ENCODE data around the gene WDFY3.

Gene WDFY3

DNA sequence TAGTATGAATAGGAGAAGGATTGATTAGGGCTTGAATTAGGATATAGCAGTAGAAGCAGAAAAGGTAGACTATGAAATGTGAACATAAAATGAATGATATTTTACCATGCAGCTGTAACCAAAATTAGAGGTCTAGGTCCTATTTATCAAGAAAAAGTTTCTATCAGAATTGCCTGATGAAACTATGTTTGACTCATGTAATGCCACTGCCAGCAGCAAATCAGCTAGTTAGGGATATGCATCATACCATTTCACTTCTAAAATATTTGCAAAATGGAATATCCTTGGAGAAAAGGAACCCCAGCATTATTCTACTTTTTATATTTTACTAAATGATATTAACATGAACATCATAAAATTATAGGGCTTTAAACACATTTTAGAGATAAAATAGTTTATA, 188.4 kb downstream of the WDFY3 start:
- no peaks in the 10 kb centered on the region for H3K9me2 ChIP-seq (ENCODE audit: low read depth, low read length)
- TF ChIP-seq EZH2 (IDR thresholded peaks at IDR 0.05; ENCODE audit: borderline replicate concordance, low read length) (no peak), CTCF (IDR thresholded peaks at IDR 0.05; ENCODE audit: low read length) (no peak)
- no peaks in the 10 kb centered on the region for H4K20me1 ChIP-seq (ENCODE audit: insufficient read depth, low read length)
- H3F3A ChIP-seq (ENCODE audit: insufficient read depth, low read length), result no peaks in the 10 kb centered on the region
- H3K9me3 ChIP-seq (ENCODE audit: low read length), result no peaks in the 10 kb centered on the region
- no peak overlapping the region for H3K27ac ChIP-seq (ENCODE audit: low read depth, low read length, poor library complexity, severe bottlenecking)
- no peaks in the 10 kb centered on the region for H3K27me3 ChIP-seq (ENCODE audit: insufficient read depth, low read length)
- H3K4me3 ChIP-seq (ENCODE audit: low read depth, low read length, poor library complexity, severe bottlenecking), result no peak overlapping the region
- H3K4me1 ChIP-seq (ENCODE audit: insufficient read depth, low read length, severe bottlenecking), result no peaks in the 10 kb centered on the region
- no peak overlapping the region for H2AFZ ChIP-seq (ENCODE audit: low read length)
- no peaks in the 10 kb centered on the region for H3K36me3 ChIP-seq (ENCODE audit: insufficient read depth, low read length)
- H3K9ac ChIP-seq (ENCODE audit: low read length), result no peak overlapping the region
- H3K79me2 ChIP-seq (ENCODE audit: insufficient read depth, low read length), result no peaks in the 10 kb centered on the region
- H3K4me2 ChIP-seq (ENCODE audit: low read length), result no peak overlapping the region

DNA sequence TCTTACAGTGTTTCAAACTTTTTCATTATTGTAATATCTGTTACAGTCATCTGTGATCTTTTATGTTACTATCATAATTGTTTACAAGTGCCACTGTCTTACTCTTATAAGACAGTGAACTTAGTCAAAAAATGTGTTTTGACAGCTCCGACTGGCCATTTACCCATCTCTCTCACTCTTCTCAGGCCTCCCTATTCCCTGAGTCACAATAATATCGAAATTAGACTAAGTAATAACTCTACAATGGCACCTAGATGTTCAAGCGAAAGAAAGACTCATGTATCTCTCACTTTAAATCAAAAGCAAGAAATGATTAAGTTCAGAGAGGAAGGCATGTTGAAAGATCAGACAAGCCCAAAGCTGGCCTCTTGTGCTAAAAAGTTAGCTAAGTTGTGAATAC, 199.3 kb downstream of the WDFY3 start:
- no peaks in the 10 kb centered on the region for H3K79me2 ChIP-seq (ENCODE audit: insufficient read depth, low read length)
- no peak overlapping the region for H3K9ac ChIP-seq (ENCODE audit: low read length)
- no peak overlapping the region for H3K4me3 ChIP-seq (ENCODE audit: low read depth, low read length, poor library complexity, severe bottlenecking)
- no peaks in the 10 kb centered on the region for H3F3A ChIP-seq (ENCODE audit: insufficient read depth, low read length)
- H4K20me1 ChIP-seq (ENCODE audit: insufficient read depth, low read length), result no peaks in the 10 kb centered on the region
- H3K27me3 ChIP-seq (ENCODE audit: insufficient read depth, low read length), result no peaks in the 10 kb centered on the region
- H3K9me2 ChIP-seq (ENCODE audit: low read depth, low read length), result no peaks in the 10 kb centered on the region
- H3K4me2 ChIP-seq (ENCODE audit: low read length), result no peak overlapping the region
- H3K27ac ChIP-seq (ENCODE audit: low read depth, low read length, poor library complexity, severe bottlenecking), result no peak overlapping the region
- TF ChIP-seq EZH2 (IDR thresholded peaks at IDR 0.05; ENCODE audit: borderline replicate concordance, low read length) (no peak), CTCF (IDR thresholded peaks at IDR 0.05; ENCODE audit: low read length) (no peak)
- H3K4me1 ChIP-seq (ENCODE audit: insufficient read depth, low read length, severe bottlenecking), result no peaks in the 10 kb centered on the region
- no peak overlapping the region for H2AFZ ChIP-seq (ENCODE audit: low read length)
- no peaks in the 10 kb centered on the region for H3K9me3 ChIP-seq (ENCODE audit: low read length)
- H3K36me3 ChIP-seq (ENCODE audit: insufficient read depth, low read length), result no peaks in the 10 kb centered on the region

DNA sequence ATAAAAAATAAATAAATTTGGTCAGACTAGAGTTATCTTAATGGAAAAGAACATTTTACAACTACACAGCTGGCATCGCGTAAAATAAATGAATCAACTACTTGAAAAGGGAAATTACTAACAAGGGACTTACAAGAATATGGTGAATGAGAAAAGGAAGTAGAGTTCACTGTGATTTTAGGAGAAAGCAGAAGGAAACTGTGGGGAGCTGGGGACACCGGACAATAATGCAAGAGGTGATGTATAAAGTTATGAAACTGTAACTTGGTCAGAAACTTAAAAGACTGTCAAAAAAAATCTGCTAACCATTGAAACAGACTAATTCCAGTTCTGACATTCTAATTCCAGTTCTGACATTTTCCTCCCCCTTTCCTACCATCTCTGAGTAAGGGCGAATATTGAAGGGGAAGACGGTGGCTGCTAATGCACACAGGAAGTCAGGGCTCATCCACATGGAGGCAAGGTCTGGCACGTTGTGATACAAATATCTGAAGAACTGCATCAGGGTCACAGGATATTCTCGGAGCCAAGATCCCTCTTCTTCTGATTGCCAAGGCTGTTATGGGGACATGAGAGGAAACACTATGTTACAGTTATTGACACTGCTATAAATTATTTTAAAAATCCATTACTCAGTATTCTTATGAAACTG, 213.0 kb downstream of the WDFY3 start:
- no peaks in the 10 kb centered on the region for H3K4me1 ChIP-seq (ENCODE audit: insufficient read depth, low read length, severe bottlenecking)
- H3K27me3 ChIP-seq (ENCODE audit: insufficient read depth, low read length), result no peaks in the 10 kb centered on the region
- TF ChIP-seq CTCF (IDR thresholded peaks at IDR 0.05; ENCODE audit: low read length) (no peak), EZH2 (IDR thresholded peaks at IDR 0.05; ENCODE audit: borderline replicate concordance, low read length) (no peak)
- H3K27ac ChIP-seq (ENCODE audit: low read depth, low read length, poor library complexity, severe bottlenecking), result no peak overlapping the region
- H3K9ac ChIP-seq (ENCODE audit: low read length), result no peak overlapping the region
- no peaks in the 10 kb centered on the region for H3K79me2 ChIP-seq (ENCODE audit: insufficient read depth, low read length)
- H2AFZ ChIP-seq (ENCODE audit: low read length), result no peak overlapping the region
- no peaks in the 10 kb centered on the region for H3K9me3 ChIP-seq (ENCODE audit: low read length)
- no peaks in the 10 kb centered on the region for H3K36me3 ChIP-seq (ENCODE audit: insufficient read depth, low read length)
- no peaks in the 10 kb centered on the region for H3F3A ChIP-seq (ENCODE audit: insufficient read depth, low read length)
- H3K4me3 ChIP-seq (ENCODE audit: low read depth, low read length, poor library complexity, severe bottlenecking), result no peak overlapping the region
- no peak overlapping the region for H3K4me2 ChIP-seq (ENCODE audit: low read length)
- H3K9me2 ChIP-seq (ENCODE audit: low read depth, low read length), result no peaks in the 10 kb centered on the region
- H4K20me1 ChIP-seq (ENCODE audit: insufficient read depth, low read length), result no peaks in the 10 kb centered on the region
